Liver (tissue), 3 donors: ENCODE data around the gene EDA.

Source experiments
- ATF3 ChIP-seq: IDR thresholded peaks from 2 replicates; pipeline ENCODE4 v1.6.1; 2016; ENCODE audit warnings: antibody characterized with exemption
- CTCF ChIP-seq: fragments of 150-350 bp; IDR thresholded peaks from 2 replicates; pipeline ENCODE4 v1.5.1; 2017; ENCODE audit warnings: improper control_type of control experiment, low read depth, low read length; ENCODE audit not compliant: missing input control
- EGR1 ChIP-seq, 2 donors: IDR thresholded peaks; 2 replicates each; pipeline ENCODE4 v1.6.1; 2016 to 2018; ENCODE audit warnings: antibody characterized with exemption in 2 of 2, low read depth in 2 of 2
- FOXA2 ChIP-seq: IDR thresholded peaks from 2 replicates; pipeline ENCODE4 v1.6.1; 2016; ENCODE audit warnings: antibody characterized with exemption
- GABPA ChIP-seq, 2 donors: IDR thresholded peaks in 1 of 2; conservative IDR thresholded peaks in 1 of 2; 2 replicates each; pipeline ENCODE4 v1.6.1; 2016; ENCODE audit warnings: antibody characterized with exemption in 2 of 2, mild to moderate bottlenecking in 1 of 2, moderate library complexity in 1 of 2
- HNF4A ChIP-seq, 2 donors: conservative IDR thresholded peaks; 2 replicates each; pipeline ENCODE4 v1.6.1; 2016; ENCODE audit warnings: antibody characterized with exemption in 2 of 2, mild to moderate bottlenecking in 2 of 2
- HNF4G ChIP-seq: IDR thresholded peaks from 2 replicates; pipeline ENCODE4 v1.6.1; 2016; ENCODE audit warnings: antibody characterized with exemption
- JUND ChIP-seq, 2 donors: IDR thresholded peaks; 2 replicates each; pipeline ENCODE4 v1.6.1; 2016; ENCODE audit warnings: antibody characterized with exemption in 2 of 2
- MAX ChIP-seq: IDR thresholded peaks from 2 replicates; pipeline ENCODE4 v1.6.1; 2016; ENCODE audit warnings: antibody characterized with exemption
- RAD21 ChIP-seq, 2 donors: IDR thresholded peaks; 2 replicates each; pipeline ENCODE4 v1.6.1; 2016; ENCODE audit warnings: antibody characterized with exemption in 2 of 2, mild to moderate bottlenecking in 2 of 2
- REST ChIP-seq: IDR thresholded peaks from 2 replicates; pipeline ENCODE4 v1.6.1; 2016; ENCODE audit warnings: antibody characterized with exemption, mild to moderate bottlenecking
- RXRA ChIP-seq, 2 donors: IDR thresholded peaks; 2 replicates each; pipeline ENCODE4 v1.6.1; 2017 to 2018; ENCODE audit warnings: antibody characterized with exemption in 2 of 2, mild to moderate bottlenecking in 1 of 2
- SP1 ChIP-seq: IDR thresholded peaks from 2 replicates; pipeline ENCODE4 v1.6.1; 2018; ENCODE audit warnings: antibody characterized with exemption, mild to moderate bottlenecking
- YY1 ChIP-seq: IDR thresholded peaks from 2 replicates; pipeline ENCODE4 v1.6.1; 2016; ENCODE audit warnings: antibody characterized with exemption, mild to moderate bottlenecking
- donor health status: healthy.
- donor health status: healthy.

- TF ChIP-seq EGR1 (IDR thresholded peaks at IDR 0.05; ENCODE audit: low read depth in 2 of 2) (no peak), CTCF (no peak), YY1 (no peak), JUND (IDR thresholded peaks at IDR 0.05) (no peak), HNF4A (conservative IDR thresholded peaks at IDR 0.05) (no peak), REST (no peak), MAX (no peak), ATF3 (no peak), HNF4G (no peak), RAD21 (IDR thresholded peaks at IDR 0.05) (no peak), GABPA (IDR thresholded peaks at IDR 0.05 in 1 of 2, conservative IDR thresholded peaks at IDR 0.05 in 1 of 2) (no peak), FOXA2 (no peak), SP1 (no peak), RXRA (IDR thresholded peaks at IDR 0.05) (no peak)
Measured at GRCh38 chrX:69616457-69617203, 717 bp downstream of the EDA start.
